Endometrium (tissue), 2 donors: ENCODE results near the gene GPR155.

Source experiments
- FAIRE-seq: peaks from 2 replicates; lab custom pipeline; 2012; peaks lifted over from hg19 to GRCh38; lab: Jason Lieb, UNC
- donor health status: control.
- donor health status: control.

GPR155 gene, protein sequence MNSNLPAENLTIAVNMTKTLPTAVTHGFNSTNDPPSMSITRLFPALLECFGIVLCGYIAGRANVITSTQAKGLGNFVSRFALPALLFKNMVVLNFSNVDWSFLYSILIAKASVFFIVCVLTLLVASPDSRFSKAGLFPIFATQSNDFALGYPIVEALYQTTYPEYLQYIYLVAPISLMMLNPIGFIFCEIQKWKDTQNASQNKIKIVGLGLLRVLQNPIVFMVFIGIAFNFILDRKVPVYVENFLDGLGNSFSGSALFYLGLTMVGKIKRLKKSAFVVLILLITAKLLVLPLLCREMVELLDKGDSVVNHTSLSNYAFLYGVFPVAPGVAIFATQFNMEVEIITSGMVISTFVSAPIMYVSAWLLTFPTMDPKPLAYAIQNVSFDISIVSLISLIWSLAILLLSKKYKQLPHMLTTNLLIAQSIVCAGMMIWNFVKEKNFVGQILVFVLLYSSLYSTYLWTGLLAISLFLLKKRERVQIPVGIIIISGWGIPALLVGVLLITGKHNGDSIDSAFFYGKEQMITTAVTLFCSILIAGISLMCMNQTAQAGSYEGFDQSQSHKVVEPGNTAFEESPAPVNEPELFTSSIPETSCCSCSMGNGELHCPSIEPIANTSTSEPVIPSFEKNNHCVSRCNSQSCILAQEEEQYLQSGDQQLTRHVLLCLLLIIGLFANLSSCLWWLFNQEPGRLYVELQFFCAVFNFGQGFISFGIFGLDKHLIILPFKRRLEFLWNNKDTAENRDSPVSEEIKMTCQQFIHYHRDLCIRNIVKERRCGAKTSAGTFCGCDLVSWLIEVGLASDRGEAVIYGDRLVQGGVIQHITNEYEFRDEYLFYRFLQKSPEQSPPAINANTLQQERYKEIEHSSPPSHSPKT

DNA sequence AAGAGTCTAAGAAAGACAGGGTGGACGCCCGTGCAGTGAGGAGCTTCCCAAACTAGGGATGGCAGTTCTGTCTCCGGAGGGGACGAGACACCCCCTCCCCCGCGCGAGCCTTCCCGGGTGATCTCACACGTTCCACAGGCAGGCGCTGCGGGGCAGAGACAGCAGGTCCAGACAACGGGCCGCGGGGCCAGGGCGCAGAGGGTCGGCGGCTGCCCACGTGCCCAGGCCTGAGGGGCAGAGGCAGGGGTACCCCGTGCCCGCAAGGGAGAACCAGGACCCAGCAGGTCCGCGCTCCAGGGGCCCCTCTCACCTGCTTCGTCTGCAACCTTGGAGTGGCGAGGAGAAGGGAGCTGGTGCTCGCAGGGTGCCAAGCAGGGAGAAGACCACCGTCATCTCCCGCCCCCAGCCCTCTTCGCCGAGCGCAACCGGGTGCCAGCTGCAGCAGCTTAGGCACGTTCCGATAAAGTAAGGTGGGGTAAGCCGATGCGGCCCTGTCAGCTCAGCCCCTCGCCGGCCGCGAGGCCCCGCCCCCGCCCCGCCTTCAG is at the start of gene GPR155:
GPR155 (minus strand) TSS at position 467 of the 545 bp plus-strand sequence. CDS start 5,073 bp downstream, outside the sequence.
- FAIRE-seq, result no peak

DNA sequence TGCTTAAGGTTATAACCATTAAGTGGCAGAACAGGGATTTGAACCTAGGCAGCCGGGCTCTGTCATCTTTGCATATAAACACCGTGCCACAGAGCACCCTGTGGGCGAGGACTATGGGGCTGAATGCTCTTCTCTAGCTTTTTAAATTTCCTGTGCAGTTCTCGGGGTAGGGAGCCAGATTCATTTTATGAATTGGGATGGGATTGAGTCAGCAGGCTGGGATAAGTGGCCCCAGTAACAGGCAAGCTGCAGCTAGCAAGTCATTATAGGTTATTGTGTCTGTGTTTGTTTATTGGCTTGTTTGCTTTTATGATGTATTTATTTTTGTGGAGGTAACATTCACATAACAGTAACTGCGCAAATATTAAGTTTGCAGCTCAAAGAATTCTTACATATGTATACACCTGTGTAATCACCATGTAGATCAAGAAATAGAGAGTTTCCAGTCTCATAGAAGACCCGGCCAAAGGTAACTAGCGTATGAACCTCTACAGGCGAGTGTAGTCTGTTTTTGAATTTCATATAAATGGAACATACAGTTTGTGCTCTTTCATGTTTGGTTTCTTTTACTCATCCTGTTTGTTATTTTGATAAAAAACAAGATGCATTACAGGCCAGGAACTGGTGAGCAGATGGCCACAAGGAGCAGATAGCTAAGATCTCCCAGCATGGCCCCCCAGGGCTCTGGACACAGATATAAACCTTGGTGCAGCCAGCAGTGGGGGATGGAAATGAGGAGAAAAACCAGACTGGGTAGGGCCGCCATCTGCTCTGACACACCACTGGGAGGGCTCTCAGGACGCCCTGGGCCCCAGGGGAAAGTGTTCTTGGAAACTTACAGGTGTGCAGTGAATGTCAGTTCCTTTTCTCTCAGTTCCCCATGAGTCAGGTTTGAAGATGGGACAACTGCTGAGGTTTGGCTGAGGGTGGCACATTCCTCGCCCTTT is 49.2 kb upstream of the GPR155 start:
- no peak for FAIRE-seq

DNA sequence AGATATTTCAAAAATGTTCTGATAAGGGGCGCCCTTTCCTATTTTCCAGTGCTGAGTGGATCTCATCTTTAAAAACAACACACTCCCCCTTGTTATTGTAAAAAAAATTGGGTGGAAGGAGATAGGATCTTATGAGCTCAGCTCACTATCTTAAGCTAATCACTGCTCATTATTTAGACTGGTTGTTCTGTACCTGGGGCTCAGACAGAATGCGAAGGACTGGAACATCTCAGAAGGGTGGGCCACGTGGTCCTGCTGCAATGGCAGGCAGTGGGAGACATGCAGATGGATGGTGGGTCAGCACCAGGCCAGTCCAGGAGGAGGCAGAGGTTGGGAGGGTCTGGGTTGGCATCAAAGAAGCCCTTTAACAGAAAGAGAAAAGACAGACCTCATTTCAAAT is 48.3 kb upstream of the GPR155 start:
- no peak for FAIRE-seq

DNA sequence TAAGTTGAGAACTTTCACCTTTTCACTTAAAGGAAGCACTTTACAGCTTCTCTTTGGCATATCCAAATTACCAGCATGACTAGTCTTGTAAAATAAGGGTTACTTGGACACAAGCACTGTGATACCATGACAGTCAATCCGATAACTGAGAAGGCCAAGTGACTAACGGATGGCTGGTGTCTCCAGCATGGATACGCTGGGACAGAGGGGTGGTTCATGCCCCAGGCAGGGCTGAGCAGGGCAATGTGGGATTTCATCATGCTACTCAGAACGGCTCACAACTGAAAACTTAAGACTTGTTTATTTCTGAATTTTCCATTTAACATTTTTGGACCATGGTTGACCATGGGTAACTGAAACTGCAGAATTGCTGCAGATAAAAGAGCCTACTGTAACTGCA is 43.1 kb upstream of the GPR155 start:
- no peak for FAIRE-seq

DNA sequence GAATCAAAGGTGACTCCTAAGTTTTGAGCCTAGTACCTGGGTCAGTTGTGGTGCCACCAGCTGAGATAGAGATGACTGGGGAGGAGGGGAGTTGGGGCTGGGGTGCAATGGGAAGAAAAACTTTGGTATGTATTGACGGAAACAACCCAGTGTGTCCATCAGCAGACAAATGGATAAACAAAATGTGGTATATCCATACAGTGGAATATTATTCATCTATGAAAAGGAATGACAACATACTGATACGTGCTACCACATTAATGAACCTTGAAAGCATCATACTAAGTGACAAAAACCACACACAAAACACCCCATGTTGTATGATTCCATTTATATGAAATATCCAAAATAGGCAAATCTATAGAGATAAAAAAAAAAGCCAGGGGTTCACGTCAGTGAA is 41.1 kb upstream of the GPR155 start:
- FAIRE-seq, result no peak

DNA sequence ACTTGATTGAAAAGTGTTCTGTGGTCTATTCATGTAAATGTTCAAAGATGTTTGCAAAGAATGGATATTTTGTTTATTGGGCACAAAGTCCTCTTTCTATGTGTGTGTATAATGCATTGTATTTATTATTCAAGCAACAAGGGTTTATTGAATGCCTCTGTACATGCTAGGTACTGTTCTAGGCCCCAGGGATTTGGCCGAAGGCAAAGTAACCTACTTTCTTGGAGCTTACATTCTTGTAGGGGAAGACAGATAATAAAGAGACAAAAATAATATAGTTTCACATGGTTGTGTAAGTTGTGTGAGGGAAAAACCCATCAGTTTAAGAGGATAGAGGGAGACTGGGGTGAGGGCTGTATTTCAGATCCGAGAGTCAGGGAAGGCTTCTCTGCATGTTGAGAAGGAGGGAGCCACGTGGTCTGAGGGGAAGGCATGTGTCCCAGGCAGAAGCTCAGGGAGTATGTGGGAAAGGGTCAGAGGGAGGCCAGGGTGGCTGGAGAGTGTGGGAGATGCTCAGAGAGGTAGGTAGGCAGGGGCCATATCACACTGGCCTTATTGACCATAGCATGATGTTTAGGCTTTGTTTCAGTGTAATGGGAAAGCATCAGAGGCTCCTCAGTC is 40.4 kb upstream of the GPR155 start:
- no peak for FAIRE-seq

DNA sequence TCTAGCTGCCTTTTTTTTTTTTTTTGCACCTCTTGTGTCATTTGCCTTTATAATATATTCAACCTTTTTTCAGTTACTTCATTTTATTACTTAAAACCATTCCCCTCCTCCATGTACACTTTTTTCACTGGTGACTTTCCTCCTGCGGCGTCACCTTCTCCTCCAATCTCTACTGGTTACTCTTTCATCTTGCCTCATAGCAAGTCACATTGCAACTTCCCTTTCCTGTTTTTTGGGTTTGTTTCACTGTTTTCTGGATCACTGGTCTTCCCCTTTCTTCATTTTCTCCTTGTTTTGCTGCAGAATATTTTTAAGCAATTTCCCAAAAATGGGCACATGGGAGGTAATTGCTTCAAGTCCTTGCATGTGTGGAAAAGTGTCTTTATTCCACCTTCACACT is 37.7 kb upstream of the GPR155 start:
- no peak for FAIRE-seq

DNA sequence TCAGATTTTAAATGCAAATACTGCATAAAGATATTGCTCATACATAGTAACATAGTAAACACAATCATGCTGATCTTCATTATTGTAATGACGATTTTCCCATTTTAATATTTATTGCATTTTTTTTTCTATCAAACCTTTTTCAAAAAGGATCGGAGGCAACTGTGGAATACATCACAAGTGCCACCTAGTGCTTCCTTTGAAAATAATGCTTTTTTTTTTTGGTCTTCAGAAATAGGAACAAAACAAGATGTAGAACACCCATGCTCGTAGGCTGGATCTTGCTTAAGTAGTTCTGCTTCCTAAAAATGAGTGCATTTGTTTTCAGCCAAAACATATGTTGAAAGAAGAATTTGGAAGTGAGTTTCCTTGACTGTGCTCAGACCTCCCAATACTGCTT is 35.7 kb upstream of the GPR155 start:
- no peak for FAIRE-seq

DNA sequence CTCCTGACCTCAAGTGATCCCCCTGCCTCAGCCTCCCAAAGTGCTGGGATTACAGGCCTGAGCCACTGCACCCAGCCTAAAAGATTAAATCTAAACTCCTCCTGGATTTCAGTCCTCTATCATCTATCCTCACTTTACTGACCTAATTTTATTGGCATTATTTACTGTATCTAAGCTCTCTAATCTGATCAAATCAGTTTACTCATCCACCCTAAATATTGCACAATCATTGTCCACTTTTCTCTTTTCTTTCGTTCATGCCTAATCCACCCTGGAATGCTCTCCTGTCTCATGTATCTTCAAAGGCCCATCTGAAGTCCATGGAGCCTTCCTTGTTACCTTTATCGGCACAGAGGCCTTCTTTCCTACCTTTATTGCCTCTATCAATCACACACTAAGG is 31.6 kb upstream of the GPR155 start:
- no peak for FAIRE-seq

DNA sequence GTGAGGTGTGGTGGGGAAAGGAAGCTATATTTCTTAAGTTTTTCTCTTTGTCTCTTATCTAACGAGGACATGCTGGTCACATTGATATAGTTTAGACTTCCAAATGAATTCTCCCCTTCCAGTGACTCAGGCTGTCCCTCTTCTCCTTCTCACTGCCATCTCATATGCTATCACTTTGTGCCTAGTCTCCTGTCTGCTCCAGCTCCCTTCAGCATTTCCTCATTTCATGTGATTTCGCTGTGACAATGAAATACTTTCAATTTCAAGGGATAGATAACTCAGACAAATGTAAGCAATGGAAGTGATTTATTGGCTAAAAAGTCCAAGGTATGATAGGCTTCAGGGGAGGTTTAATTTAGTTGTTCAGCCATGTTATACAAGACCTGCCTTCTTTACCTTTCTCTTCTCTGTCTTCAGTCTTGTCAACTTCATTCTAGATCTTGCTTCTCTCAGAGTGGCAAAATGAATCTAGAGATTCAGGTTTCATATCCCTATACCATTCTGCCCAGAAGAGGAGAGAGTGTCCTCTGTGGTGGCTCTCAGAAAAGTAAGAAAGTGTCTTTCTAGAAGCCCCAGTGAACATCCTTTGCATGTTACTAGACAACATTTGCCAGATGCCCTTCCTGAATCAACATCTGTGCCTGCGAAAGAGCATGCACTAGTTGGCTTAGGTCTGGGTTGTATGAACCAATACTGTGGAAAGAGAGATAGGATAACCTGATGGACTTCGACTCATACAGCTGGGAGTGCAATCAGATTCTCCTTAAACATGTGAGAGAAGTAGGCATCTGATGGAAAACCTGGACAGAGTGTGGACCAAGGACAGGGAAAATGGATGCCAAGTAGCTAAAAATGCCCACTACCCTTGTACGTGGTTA is 29.9 kb upstream of the GPR155 start:
- FAIRE-seq, result no peak

DNA sequence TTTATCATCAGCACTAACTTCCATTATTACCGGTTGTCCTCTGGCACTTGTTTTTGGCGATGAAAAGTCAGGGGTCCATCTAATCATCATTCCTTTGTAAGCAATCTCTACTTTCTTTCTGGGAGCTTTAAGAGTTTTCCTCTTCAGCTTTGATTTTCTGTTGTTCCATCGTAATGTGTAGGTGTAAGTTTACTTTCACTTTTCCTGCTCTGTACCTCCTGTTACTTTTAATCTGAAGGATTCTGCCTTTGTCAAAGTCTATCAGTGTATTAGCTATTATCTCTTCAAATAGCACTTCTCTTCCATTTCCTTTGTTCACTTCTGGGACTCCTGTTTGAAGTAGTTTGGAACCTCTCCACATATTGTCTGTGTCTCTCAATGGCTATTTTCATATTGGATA is 25.5 kb upstream of the GPR155 start:
- no peak for FAIRE-seq

DNA sequence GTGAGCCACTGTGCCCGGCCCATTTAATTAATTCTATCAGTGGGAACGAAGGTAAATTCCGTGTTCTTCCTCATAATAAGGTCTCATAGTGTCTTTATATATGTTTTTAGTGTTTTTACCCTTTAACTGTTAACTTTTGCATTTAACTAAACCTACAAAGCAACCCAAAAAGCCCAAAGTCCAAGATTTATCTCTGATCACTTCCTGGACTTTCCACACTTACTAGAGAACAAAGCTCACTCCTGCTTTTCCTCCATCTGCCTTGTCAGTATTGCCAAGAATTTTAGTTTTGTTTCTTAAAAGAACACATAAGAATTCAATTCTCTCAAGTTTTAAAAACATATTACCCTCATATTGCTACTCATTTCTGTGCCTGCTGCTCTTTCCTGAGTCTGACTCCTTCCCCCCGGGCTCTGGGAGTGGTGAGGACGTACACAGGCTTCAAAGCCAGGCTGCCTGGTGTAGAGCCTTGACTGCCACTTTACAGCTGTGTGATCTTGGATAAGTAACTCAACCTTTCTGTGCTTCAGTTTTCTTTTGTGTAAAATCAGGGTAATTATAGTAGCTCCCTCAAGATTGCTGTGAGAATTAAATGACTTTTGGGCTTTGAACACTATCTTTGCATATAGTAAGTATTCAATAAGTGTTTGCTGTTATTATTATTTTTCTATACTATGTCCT is 24.9 kb upstream of the GPR155 start:
- no peak for FAIRE-seq

DNA sequence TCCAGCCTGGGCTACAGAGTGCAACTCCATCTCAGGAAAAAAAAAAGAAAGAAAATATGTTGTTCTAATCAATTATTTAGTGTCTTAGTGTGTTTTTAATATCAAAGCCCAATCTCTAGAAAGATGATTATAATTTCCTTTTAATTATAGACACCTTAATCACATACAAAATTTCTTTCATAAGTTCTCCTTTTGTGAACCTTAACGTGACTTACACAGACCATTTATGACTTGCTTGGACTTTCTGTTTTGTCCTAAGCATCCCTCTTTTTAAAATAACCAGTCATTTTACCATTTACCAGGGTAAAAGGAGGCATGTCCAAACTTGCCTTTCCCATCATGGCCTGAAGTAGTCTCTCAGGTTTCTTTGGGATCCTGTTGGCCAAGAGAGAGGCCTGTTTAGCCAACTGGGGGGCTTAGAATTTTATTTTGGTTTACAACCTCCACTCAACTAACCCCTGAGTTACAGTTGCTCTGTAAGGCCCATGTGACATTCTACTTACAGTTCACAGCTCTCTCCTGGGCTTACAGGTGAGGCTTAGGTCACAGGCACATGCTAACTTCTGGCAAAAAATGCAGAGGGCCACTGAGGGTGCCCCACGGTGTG is 23.9 kb upstream of the GPR155 start:
- no peak for FAIRE-seq

DNA sequence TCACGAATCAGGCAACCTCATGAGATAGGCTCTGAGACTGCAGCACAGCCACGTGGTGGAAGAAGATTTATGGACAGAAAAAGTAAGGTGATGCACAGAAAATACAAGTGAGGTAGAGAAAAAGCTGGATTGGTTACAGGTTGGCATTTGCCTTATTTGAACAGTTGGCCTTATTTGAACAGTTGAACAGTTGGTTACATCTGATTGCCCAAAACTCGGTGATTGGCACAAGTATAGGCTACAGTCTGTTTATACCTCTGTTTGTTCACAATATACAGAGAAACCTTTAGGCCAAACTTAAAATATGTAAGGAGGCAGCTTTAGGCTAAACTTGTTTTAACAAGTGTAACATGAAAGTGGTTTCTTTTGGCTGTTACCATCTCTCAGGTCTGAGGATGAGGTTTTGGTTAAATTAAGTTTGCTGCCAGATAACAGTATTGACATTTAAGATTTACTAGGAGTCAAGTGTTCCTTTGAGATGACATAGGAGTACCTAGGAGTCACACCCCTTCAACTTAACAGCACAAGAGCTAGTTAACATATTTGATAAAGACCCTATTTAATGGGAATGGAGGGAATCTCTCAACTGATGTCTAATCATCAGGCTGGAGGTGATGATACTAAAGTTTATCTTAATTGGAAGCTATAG is 16.5 kb upstream of the GPR155 start:
- FAIRE-seq, result no peak

DNA sequence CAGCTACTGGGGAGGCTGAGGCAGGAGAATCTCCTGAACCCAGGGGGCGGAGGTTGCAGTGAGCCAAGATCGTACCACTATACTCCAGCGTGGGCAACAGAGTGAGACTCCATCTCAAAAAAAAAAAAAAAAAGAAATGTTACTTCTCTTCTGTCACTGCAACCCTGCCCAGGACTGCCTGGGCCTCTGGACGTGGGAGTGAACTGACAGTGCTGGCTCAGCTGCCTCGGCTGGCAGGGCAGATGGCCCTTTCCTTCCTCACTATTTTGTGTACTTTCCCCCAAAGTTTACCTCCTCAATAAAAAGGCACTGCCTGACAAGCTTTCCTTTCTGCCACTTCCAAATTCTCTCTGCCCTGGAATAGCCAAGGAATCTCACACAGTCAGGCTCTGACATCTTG is 12.5 kb upstream of the GPR155 start:
- FAIRE-seq, result no peak

DNA sequence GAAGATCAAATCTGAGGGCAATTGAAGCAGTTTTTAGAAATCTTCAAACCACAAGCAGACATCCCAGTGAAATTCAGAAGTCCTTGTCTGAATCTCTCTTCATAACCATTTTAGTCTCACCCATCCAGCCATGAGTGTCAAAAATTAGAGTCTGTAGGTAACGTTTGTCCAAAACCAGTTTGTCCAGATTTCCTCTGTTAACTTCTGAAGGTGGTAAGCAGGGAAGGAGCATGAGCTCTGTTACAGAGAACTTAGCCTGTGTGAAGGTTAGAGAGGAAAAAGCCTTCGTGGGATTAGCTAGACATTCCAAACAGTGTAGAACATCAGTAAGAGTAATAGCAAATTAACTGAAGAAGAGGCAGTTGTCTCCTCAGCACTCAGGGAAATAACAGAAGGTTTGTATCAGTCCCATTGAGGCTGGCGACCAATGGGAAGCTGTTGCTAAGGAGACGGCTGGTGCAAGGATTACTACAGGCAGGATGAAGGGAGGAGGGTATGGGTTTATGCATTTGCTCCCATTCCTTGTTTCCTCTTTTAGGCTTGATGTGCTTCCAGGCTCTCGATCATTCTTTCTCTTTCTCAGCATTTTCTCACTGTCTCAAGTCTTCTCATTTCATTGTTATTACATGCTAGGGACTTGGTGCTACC is 8.7 kb upstream of the GPR155 start:
- FAIRE-seq, result no peak

DNA sequence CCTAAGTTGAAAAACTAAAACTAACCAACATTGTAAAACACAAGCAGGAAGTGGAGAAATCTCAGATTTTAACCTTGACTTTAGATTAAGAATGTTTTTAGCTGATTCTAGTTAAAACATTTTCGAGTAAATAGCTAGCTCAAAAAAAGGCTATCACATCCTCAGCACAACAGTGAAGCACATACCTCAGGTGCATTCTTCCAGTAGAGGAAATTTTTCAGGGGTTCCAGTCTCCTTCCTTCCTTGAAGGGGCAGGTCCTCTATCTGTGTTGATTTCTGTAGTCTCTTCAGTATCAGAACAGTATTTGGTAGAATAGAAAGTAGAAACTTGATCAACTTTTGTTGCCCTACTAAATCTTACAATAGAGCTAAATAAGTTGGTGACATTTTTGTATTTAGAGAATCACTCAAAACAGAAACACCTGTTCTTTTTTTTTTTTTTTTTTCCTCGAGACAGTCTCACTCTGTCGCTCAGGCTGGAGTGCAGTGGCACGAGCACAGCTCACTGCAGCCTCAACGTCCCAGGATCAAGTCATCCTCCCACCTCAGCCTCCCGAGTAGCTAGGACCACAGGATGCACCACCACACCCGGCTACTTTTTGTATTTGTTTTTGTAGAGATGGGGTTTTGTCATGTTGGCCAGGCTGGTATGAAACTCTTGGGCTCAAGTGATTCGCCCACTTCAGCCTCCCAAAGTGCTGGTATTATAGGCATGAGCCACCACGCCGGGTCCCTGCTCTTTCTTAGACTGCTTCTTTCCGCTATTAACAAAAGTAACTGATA is 6.9 kb upstream of the GPR155 start:
- FAIRE-seq, result no peak
